Measurements from ENCODE around the gene ADD3. TPM values are rescaled to one million over a fixed set of nuclear protein-coding genes. Genes with fewer than 3 reads are reported as not detected.

The ADD3 gene
- total and polyA plus RNA-seq, 2 of the 13 experiments (the other 11 are each of a cell fraction or from before 2014, with no cell fraction given): 44.7 to 57.5 TPM

GRCh38 chr10:109994711-109995577, 12.8 kb upstream of the ADD3 start:
- in situ Hi-C loops (cut with HindIII; ENCODE audit: extremely low pct_ligation_motif_present, low pct_unique_long_range_greater_than_20kb) (no loop called here), intact Hi-C loops (cut with micrococcal nuclease; ENCODE audit: unreplicated experiment) (no loop called here)
- FAIRE-seq (no peak), DNase-seq (ENCODE audit: low spot score) (no peak), ATAC-seq (no peak)
- H3K79me2 ChIP-seq (ENCODE audit: insufficient read depth, low read length): no peaks in the 10 kb centered on the region
- no peak overlapping the region for H2AFZ ChIP-seq (ENCODE audit: low read length)
- H3K4me3 ChIP-seq (replicated peaks in 1 of 3; ENCODE audit: insufficient read depth in 1 of 3, low read depth in 2 of 3, low read length in 3 of 3): no peak overlapping the region
- CTCF ChIA-PET (ENCODE audit: low intra/inter-chr PET ratio, low total read pairs): no interaction called here
- H3K27ac ChIP-seq (ENCODE audit: extremely low read length, insufficient read depth, low read length): no peak overlapping the region
- no peak overlapping the region for H3K9ac ChIP-seq (ENCODE audit: insufficient read depth, low read depth, low read length)
- no peak overlapping the region for H3K4me2 ChIP-seq (ENCODE audit: low read depth, low read length)
- BruUV-seq (replicated peaks): no TSS peak
- WGBS (ENCODE audit: low lambda C conversion rate): 79% methylated on average over 5 of the region's 5 CpGs
- H3K27me3 ChIP-seq (ENCODE audit: control insufficient read depth in 1 of 2, insufficient read depth in 2 of 2, low read length in 2 of 2): no peaks in the 10 kb centered on the region
- no peaks in the 10 kb centered on the region for H3K9me3 ChIP-seq (ENCODE audit: low read length)
- H4K20me1 ChIP-seq (ENCODE audit: insufficient read depth, low read length): no peaks in the 10 kb centered on the region
- POLR2A ChIA-PET: no interaction called here
- H3K36me3 ChIP-seq (replicated peaks in 1 of 2; ENCODE audit: control insufficient read depth in 1 of 2, insufficient read depth in 2 of 2, low read length in 2 of 2): no peaks in the 10 kb centered on the region
- no peak for TF ChIP-seq TOPORS (CRISPR knock-in tag; IDR thresholded peaks at IDR 0.05)
- TF ChIP-seq, protein P1, sequence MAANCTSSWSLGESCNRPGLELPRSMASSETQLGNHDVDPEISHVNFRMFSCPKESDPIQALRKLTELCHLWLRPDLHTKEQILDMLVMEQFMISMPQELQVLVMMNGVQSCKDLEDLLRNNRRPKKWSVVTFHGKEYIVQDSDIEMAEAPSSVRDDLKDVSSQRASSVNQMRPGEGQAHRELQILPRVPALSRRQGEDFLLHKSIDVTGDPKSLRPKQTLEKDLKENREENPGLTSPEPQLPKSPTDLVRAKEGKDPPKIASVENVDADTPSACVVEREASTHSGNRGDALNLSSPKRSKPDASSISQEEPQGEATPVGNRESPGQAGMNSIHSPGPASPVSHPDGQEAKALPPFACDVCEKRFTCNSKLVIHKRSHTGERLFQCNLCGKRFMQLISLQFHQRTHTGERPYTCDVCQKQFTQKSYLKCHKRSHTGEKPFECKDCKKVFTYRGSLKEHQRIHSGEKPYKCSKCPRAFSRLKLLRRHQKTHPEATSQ (CRISPR knock-in tag; IDR thresholded peaks at IDR 0.05; ENCODE audit: borderline replicate concordance): no peak
- no peak for TF ChIP-seq ZNF282 (IDR thresholded peaks at IDR 0.05; ENCODE audit: partially characterized antibody)
- TF ChIP-seq SNRNP70 (IDR thresholded peaks at IDR 0.05; ENCODE audit: low read depth, low read length): no peak
- TF ChIP-seq, protein P2, sequence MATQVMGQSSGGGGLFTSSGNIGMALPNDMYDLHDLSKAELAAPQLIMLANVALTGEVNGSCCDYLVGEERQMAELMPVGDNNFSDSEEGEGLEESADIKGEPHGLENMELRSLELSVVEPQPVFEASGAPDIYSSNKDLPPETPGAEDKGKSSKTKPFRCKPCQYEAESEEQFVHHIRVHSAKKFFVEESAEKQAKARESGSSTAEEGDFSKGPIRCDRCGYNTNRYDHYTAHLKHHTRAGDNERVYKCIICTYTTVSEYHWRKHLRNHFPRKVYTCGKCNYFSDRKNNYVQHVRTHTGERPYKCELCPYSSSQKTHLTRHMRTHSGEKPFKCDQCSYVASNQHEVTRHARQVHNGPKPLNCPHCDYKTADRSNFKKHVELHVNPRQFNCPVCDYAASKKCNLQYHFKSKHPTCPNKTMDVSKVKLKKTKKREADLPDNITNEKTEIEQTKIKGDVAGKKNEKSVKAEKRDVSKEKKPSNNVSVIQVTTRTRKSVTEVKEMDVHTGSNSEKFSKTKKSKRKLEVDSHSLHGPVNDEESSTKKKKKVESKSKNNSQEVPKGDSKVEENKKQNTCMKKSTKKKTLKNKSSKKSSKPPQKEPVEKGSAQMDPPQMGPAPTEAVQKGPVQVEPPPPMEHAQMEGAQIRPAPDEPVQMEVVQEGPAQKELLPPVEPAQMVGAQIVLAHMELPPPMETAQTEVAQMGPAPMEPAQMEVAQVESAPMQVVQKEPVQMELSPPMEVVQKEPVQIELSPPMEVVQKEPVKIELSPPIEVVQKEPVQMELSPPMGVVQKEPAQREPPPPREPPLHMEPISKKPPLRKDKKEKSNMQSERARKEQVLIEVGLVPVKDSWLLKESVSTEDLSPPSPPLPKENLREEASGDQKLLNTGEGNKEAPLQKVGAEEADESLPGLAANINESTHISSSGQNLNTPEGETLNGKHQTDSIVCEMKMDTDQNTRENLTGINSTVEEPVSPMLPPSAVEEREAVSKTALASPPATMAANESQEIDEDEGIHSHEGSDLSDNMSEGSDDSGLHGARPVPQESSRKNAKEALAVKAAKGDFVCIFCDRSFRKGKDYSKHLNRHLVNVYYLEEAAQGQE (IDR thresholded peaks at IDR 0.05; ENCODE audit: borderline replicate concordance in 1 of 2, low read depth in 1 of 2, low read length in 2 of 2): no peak
- TF ChIP-seq SMAD3 (CRISPR knock-in tag; IDR thresholded peaks at IDR 0.05): no peak
- no peak for TF ChIP-seq ZNF552 (CRISPR knock-in tag; IDR thresholded peaks at IDR 0.05; ENCODE audit: borderline replicate concordance)
- TF ChIP-seq ZNF530 (CRISPR knock-in tag; IDR thresholded peaks at IDR 0.05; ENCODE audit: low read depth): no peak
- no peak for TF ChIP-seq ISL2 (CRISPR knock-in tag; IDR thresholded peaks at IDR 0.05)
- TF ChIP-seq PCBP1 (IDR thresholded peaks at IDR 0.05; ENCODE audit: borderline replicate concordance, low read depth, low read length): no peak
- TF ChIP-seq, protein P3, sequence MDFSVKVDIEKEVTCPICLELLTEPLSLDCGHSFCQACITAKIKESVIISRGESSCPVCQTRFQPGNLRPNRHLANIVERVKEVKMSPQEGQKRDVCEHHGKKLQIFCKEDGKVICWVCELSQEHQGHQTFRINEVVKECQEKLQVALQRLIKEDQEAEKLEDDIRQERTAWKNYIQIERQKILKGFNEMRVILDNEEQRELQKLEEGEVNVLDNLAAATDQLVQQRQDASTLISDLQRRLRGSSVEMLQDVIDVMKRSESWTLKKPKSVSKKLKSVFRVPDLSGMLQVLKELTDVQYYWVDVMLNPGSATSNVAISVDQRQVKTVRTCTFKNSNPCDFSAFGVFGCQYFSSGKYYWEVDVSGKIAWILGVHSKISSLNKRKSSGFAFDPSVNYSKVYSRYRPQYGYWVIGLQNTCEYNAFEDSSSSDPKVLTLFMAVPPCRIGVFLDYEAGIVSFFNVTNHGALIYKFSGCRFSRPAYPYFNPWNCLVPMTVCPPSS (IDR thresholded peaks at IDR 0.05): no peak
- no peak for TF ChIP-seq KDM5B (CRISPR knock-in tag; IDR thresholded peaks at IDR 0.05; ENCODE audit: borderline replicate concordance)
- TF ChIP-seq SP4 (CRISPR knock-in tag; IDR thresholded peaks at IDR 0.05): no peak
- TF ChIP-seq MEIS1 (CRISPR knock-in tag; IDR thresholded peaks at IDR 0.05; ENCODE audit: borderline replicate concordance): no peak
- TF ChIP-seq SCMH1 (CRISPR knock-in tag; IDR thresholded peaks at IDR 0.05; ENCODE audit: borderline replicate concordance): no peak
- H3K4me1 ChIP-seq (ENCODE audit: insufficient read depth, low read length): peaks cover 62% of the 10 kb centered on the region

Data from HepG2 (cell line).